Stomach (tissue), 9 donors: ENCODE data around the gene CRYBG1. TPM values are rescaled to one million over a fixed set of nuclear protein-coding genes. Genes with fewer than 3 reads are reported as not detected.

Experiments
- DNase-seq, 2 donors: peaks; one replicate each; pipeline versions ENCODE4 v3.0.0 to v3.0.0-alpha.2; 2013 to 2019
- H3K27ac ChIP-seq, 5 donors: fragments of 200-600 bp in 4 of 5; sonication (generic) in 4 of 5; one replicate each; pipeline ENCODE4 v1.5.1; 2013 to 2019; ENCODE audit warnings: mild to moderate bottlenecking in 1 of 5, moderate library complexity in 1 of 5
- H3K27me3 ChIP-seq, 3 donors: fragments of 200-600 bp; sonication (generic); one replicate each; pipeline ENCODE4 v1.5.1; 2017 to 2019; ENCODE audit warnings: mixed run types in 1 of 3
- H3K36me3 ChIP-seq, 4 donors: fragments of 200-600 bp; sonication (generic); 1 replicate in 3 of 4; 2 replicates in 1 of 4; pipeline ENCODE4 v1.5.1; 2016 to 2019
- H3K4me1 ChIP-seq, 4 donors: fragments of 200-600 bp; sonication (generic); one replicate each; pipeline ENCODE4 v1.5.1; 2016 to 2019
- H3K4me3 ChIP-seq, 4 donors: fragments of 200-600 bp; sonication (generic) in 3 of 4; one replicate each; pipeline ENCODE4 v1.5.1; 2016 to 2019; ENCODE audit warnings: mild to moderate bottlenecking in 1 of 4
- H3K9me3 ChIP-seq, 4 donors: fragments of 200-600 bp; sonication (generic); one replicate each; pipeline ENCODE4 v1.5.1; 2016 to 2019
- CTCF ChIP-seq, 7 experiments: fragments of 450-650 bp in 4 of 7; fragments of 200-600 bp in 3 of 7; sonication (generic) in 3 of 7; IDR thresholded peaks; one replicate each; pipeline ENCODE4 v1.5.1; 2016 to 2019; ENCODE audit warnings: antibody characterized with exemption in 7 of 7, control low read depth in 2 of 7, mild to moderate bottlenecking in 1 of 7
- EP300 ChIP-seq: sonication (generic); formaldehyde crosslinking; IDR thresholded peaks from one replicate; pipeline ENCODE4 v1.6.1; 2017; ENCODE audit warnings: antibody characterized with exemption
- POLR2A ChIP-seq, 4 donors: fragments of 450-650 bp; IDR thresholded peaks; one replicate each; pipeline ENCODE4 v1.6.1; 2016; ENCODE audit warnings: antibody characterized with exemption in 4 of 4, control low read depth in 2 of 4, mild to moderate bottlenecking in 1 of 4, moderate library complexity in 1 of 4
- POLR2AphosphoS5 ChIP-seq, 3 donors: sonication (generic); formaldehyde crosslinking; IDR thresholded peaks; one replicate each; pipeline ENCODE4 v1.6.1; 2016; ENCODE audit warnings: antibody characterized with exemption in 3 of 3
- WGBS, 5 donors: extraction: QIAGEN DNeasy Blood & Tissue Kit in 3 of 5; methylation state at CpG; one replicate each; pipeline versions ENCODE4 v1.1.5 to v1.1.7; 2013 to 2018; 5-methylcytosine and 5-hydroxymethylcytosine counted together
- intact Hi-C: fragments of 100-400 bp; cut with DNase I; formaldehyde crosslinking; loops from one replicate; pipeline ENCODE4 v1.15.1; 2023; ENCODE audit warnings: low total_unique reads
- polyA plus RNA-seq, 3 donors: library from polyadenylated mRNA; stranded (reverse); fragments of 200-250 nt; gene quantifications; one replicate each; pipeline ENCODE4 v1.2.3, GENCODE V29; 2013
- total RNA-seq, 5 donors: library from RNA; depleted of rRNA; stranded (reverse); fragments of >200 nt; gene quantifications; one replicate each; pipeline versions ENCODE4 v1.1.0 to v1.2.3, GENCODE V29; 2014 to 2016
- donor health status: healthy with polysubstance abuse.
- donor health status: Bipolar disorder and iron deficiency.
- donor health status: healthy.

The CRYBG1 gene
- total and polyA plus RNA-seq, 8 donors = 0.45 to 47.2 (median 9.9) TPM

- WGBS, 5 donors = 46 to 68% (median 49%) methylated on average over 7 of the region's 7 CpGs
- no peaks in the 10 kb centered on the region for H3K36me3 ChIP-seq
- H3K27me3 ChIP-seq = peaks cover 0 to 17% (median 0%) of the 10 kb centered on the region in 3 donors
- no peak overlapping the region for H3K4me3 ChIP-seq
- intact Hi-C loops = no loop called here
- no peak overlapping the region for H3K27ac ChIP-seq
- DNase-seq = no peak
- no peaks in the 10 kb centered on the region for H3K4me1 ChIP-seq
- TF ChIP-seq EP300 = no peak
- H3K9me3 ChIP-seq = no peaks in the 10 kb centered on the region
Observed at GRCh38 chr6:106458021-106458986, 97.8 kb downstream of the CRYBG1 start.

GRCh38 chr6:106460481-106460880, 100.0 kb downstream of the CRYBG1 start:
- WGBS, 5 donors = 63 to 82% (median 70%) methylated on average over 2 of the region's 2 CpGs
- H3K36me3 ChIP-seq = no peaks in the 10 kb centered on the region

GRCh38 chr6:106461084-106461483, 100.6 kb downstream of the CRYBG1 start:
- DNase-seq = no peak
- peaks cover 0 to 7% (median 0%) of the 10 kb centered on the region in 3 donors for H3K27me3 ChIP-seq
- intact Hi-C loops = no loop called here
- TF ChIP-seq EP300 = no peak
- TF ChIP-seq CTCF (IDR thresholded peaks at IDR 0.05) = no peak
- TF ChIP-seq POLR2A (IDR thresholded peaks at IDR 0.05) = no peak
- TF ChIP-seq POLR2AphosphoS5 (IDR thresholded peaks at IDR 0.05) = no peak
- no peak overlapping the region for H3K27ac ChIP-seq
- H3K9me3 ChIP-seq = no peaks in the 10 kb centered on the region
- H3K36me3 ChIP-seq = no peaks in the 10 kb centered on the region
- no peak overlapping the region for H3K4me3 ChIP-seq
- H3K4me1 ChIP-seq = no peaks in the 10 kb centered on the region

More at GRCh38 chr6:106460481-106460880, 100.0 kb downstream of the CRYBG1 start:
- H3K4me1 ChIP-seq = no peaks in the 10 kb centered on the region
- peaks cover 0 to 7% (median 0%) of the 10 kb centered on the region in 3 donors for H3K27me3 ChIP-seq
- H3K4me3 ChIP-seq = no peak overlapping the region
- no peak for DNase-seq
- TF ChIP-seq EP300 (no peak), CTCF (IDR thresholded peaks at IDR 0.05) (no peak), POLR2A (IDR thresholded peaks at IDR 0.05) (no peak), POLR2AphosphoS5 (IDR thresholded peaks at IDR 0.05) (no peak)
- H3K9me3 ChIP-seq = no peaks in the 10 kb centered on the region
- no peak overlapping the region for H3K27ac ChIP-seq
- intact Hi-C loops = no loop called here

- no peak overlapping the region for H3K4me3 ChIP-seq
- no peak for DNase-seq
- TF ChIP-seq EP300 (no peak), CTCF (IDR thresholded peaks at IDR 0.05) (no peak), POLR2AphosphoS5 (IDR thresholded peaks at IDR 0.05) (no peak), POLR2A (IDR thresholded peaks at IDR 0.05) (no peak)
- H3K27me3 ChIP-seq = peaks cover 0 to 13% (median 0%) of the 10 kb centered on the region in 3 donors
- H3K4me1 ChIP-seq = no peaks in the 10 kb centered on the region
- intact Hi-C loops = no loop called here
- no peaks in the 10 kb centered on the region for H3K9me3 ChIP-seq
- H3K36me3 ChIP-seq = no peaks in the 10 kb centered on the region
- no peak overlapping the region for H3K27ac ChIP-seq
- WGBS, 5 donors = 87 to 95% (median 92%) methylated on average over 2 of the region's 2 CpGs
Observed at GRCh38 chr6:106462923-106463557, 102.5 kb downstream of the CRYBG1 start.
